Neural crest cell (in vitro differentiated cells): ENCODE measurements around the gene ANXA11. TPM values are rescaled to one million over a fixed set of nuclear protein-coding genes. Genes with fewer than 3 reads are reported as not detected.
"Not testable (repeated sequence)": the region's sequence is repeated elsewhere in the genome, so short reads cannot be mapped to it uniquely, and the experiment has no call there.

Experiments
- DNase-seq: peaks from one replicate; pipeline ENCODE4 v3.0.0; 2021; ENCODE audit warnings: low read depth, mixed read lengths, low spot score
- H3K27ac Mint-ChIP-seq: one replicate; pipeline ENCODE4 v1.8.0; 2021; ENCODE audit warnings: mild to moderate bottlenecking, mixed read lengths; ENCODE audit not compliant: unreplicated experiment
- H3K27me3 Mint-ChIP-seq: 2 replicates; pipeline ENCODE4 v1.8.0; 2021; ENCODE audit warnings: low read depth, mild to moderate bottlenecking, mixed read lengths
- H3K36me3 Mint-ChIP-seq: 2 replicates; pipeline ENCODE4 v1.8.0; 2021; ENCODE audit warnings: low read depth, mild to moderate bottlenecking, mixed read lengths
- H3K4me1 Mint-ChIP-seq: 2 replicates; pipeline ENCODE4 v1.8.0; 2021; ENCODE audit warnings: mixed read lengths
- H3K4me3 Mint-ChIP-seq: one replicate; pipeline ENCODE4 v1.8.0; 2021; ENCODE audit warnings: mild to moderate bottlenecking, mixed read lengths
- H3K9me3 Mint-ChIP-seq: 2 replicates; pipeline ENCODE4 v1.8.0; 2021; ENCODE audit warnings: mixed read lengths
- total RNA-seq: library from RNA; stranded (reverse); gene quantifications from 2 replicates; pipeline ENCODE4 v1.2.1, GENCODE V29; 2021
- TF ChIP-seq, protein P1 (sequence below): fragments of 200-600 bp; sonication (generic); conservative IDR thresholded peaks from 2 replicates; pipeline ENCODE4 v1.5.0; 2021; ENCODE audit warnings: antibody characterized with exemption, mild to moderate bottlenecking

ANXA11 gene
- total RNA-seq, 1 donor from 2014 or later = 25.7 TPM

- H3K4me3 Mint-ChIP-seq = peak overlapping the region; percentile 88
- H3K9me3 Mint-ChIP-seq = no peaks in the 10 kb centered on the region
- H3K27me3 Mint-ChIP-seq = peaks cover 24% of the 10 kb centered on the region
- TF ChIP-seq, protein P1, sequence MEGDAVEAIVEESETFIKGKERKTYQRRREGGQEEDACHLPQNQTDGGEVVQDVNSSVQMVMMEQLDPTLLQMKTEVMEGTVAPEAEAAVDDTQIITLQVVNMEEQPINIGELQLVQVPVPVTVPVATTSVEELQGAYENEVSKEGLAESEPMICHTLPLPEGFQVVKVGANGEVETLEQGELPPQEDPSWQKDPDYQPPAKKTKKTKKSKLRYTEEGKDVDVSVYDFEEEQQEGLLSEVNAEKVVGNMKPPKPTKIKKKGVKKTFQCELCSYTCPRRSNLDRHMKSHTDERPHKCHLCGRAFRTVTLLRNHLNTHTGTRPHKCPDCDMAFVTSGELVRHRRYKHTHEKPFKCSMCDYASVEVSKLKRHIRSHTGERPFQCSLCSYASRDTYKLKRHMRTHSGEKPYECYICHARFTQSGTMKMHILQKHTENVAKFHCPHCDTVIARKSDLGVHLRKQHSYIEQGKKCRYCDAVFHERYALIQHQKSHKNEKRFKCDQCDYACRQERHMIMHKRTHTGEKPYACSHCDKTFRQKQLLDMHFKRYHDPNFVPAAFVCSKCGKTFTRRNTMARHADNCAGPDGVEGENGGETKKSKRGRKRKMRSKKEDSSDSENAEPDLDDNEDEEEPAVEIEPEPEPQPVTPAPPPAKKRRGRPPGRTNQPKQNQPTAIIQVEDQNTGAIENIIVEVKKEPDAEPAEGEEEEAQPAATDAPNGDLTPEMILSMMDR = no peak
- H3K27ac Mint-ChIP-seq = no peak overlapping the region
- no peaks in the 10 kb centered on the region for H3K36me3 Mint-ChIP-seq
- peaks cover 19% of the 10 kb centered on the region for H3K4me1 Mint-ChIP-seq
- DNase-seq = no peak
These were observed 2.2 kb downstream of the ANXA11 start for GRCh38 chr10:80202934-80203834.

DNA sequence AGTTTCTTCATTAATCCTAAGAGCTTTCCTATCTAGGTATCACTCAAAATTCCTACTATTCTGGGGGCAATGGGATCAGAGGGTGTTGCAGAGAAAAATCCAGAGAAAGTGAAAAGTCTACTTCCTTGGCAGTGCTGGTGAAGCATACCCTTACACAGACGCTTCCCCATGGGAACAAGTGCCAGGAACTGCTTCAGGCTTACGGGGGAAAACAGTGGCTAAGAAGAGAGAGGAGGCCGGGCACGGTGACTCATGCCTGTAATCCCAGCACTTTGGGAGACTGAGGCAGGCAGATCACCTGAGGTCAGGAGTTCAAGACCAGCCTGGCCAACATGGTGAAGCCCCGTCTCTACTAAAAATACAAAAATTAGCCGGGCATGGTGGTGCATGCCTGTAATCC is 2.8 kb downstream of the ANXA11 start:
- peak overlapping the region; percentile 88 for H3K4me3 Mint-ChIP-seq
- DNase-seq, H3K27ac Mint-ChIP-seq, H3K9me3 Mint-ChIP-seq, H3K36me3 Mint-ChIP-seq: not testable (repeated sequence)
- H3K4me1 Mint-ChIP-seq = peaks cover 19% of the 10 kb centered on the region
- peaks cover 18% of the 10 kb centered on the region for H3K27me3 Mint-ChIP-seq

- H3K4me1 Mint-ChIP-seq = peaks cover 19% of the 10 kb centered on the region
These were observed 3.7 kb downstream of the ANXA11 start for GRCh38 chr10:80201608-80202141.

DNA sequence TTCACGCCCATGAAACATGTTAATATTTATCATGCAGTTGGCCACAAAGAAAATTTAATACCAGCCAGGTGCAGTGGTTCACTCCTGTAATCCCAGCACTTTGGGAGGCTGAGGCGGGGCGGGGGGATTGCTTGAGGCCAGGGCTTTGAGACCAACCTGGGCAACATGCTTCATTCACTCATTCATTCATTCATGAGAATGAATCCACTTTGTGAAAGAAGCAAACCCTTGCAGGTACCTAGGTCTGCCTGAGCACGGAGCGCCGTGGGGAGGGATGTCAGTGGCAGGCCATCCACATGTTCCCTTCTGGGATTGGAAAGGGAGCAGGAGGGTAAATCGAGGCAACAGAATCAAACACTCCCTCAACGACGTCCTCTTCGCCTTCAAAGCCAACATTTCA is 4.7 kb downstream of the ANXA11 start:
- peaks cover 11% of the 10 kb centered on the region for H3K4me1 Mint-ChIP-seq
- H3K27me3 Mint-ChIP-seq = peaks cover 8% of the 10 kb centered on the region
- H3K27ac Mint-ChIP-seq = no peak overlapping the region
- no peaks in the 10 kb centered on the region for H3K9me3 Mint-ChIP-seq
- peak overlapping the region; percentile 10 for H3K4me3 Mint-ChIP-seq
- no peaks in the 10 kb centered on the region for H3K36me3 Mint-ChIP-seq
- TF ChIP-seq, protein P1 = no peak
- DNase-seq = no peak

More at GRCh38 chr10:80201608-80202141, 3.7 kb downstream of the ANXA11 start:
- TF ChIP-seq, protein P1 = no peak
- no peak for DNase-seq
- Mint-ChIP-seq H3K9me3 (no peaks in the 10 kb centered on the region), H3K27ac (no peak overlapping the region), H3K27me3 (peaks cover 16% of the 10 kb centered on the region), H3K4me3 (no peak overlapping the region), H3K36me3 (no peaks in the 10 kb centered on the region)

DNA sequence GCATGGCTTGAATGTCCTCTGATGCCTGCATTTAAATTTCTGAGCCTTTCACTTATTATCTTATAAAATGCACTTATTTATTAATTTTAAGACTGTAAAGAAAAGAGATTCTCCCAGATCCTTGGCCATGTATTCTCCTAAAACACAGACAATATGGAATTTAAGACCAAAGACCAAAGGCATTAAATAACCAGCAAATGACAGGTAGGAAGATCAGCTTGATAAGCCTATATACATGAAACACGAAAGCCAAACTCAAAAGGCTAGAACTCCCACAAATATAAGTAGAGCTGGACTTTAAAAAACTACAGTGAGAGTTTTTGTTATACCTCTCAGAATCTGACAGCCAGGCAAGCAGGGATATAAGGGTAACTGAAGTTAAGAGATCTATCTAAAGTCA is 5.1 kb downstream of the ANXA11 start:
- H3K4me1 Mint-ChIP-seq = peaks cover 9% of the 10 kb centered on the region
- peaks cover 7% of the 10 kb centered on the region for H3K27me3 Mint-ChIP-seq
- peak overlapping the region; percentile 10 for H3K4me3 Mint-ChIP-seq
- H3K36me3 Mint-ChIP-seq = no peaks in the 10 kb centered on the region
- no peak overlapping the region for H3K27ac Mint-ChIP-seq
- no peaks in the 10 kb centered on the region for H3K9me3 Mint-ChIP-seq
- DNase-seq = no peak
- TF ChIP-seq, protein P1 = no peak

GRCh38 chr10:80199828-80200227 is 5.5 kb downstream of the ANXA11 start:
- Mint-ChIP-seq H3K27ac (no peak overlapping the region), H3K4me1 (peaks cover 9% of the 10 kb centered on the region), H3K27me3 (peaks cover 7% of the 10 kb centered on the region), H3K36me3 (no peaks in the 10 kb centered on the region), H3K4me3 (no peak overlapping the region), H3K9me3 (no peaks in the 10 kb centered on the region)
- TF ChIP-seq, protein P1 = no peak
- DNase-seq = no peak
